Fibroblast of upper back skin (primary cell): Measurements from ENCODE around the gene KLHL24.
"Not testable (repeated sequence)": the region's sequence is repeated elsewhere in the genome, so short reads cannot be mapped to it uniquely, and the experiment has no call there.

Experiments used
- DNase-seq: peaks from one replicate; pipeline ENCODE4 v3.0.0-alpha.2; 2013

KLHL24 gene

GRCh38 chr3:183635431-183636220 is at the start of gene KLHL24:
Gene KLHL24 (plus strand): TSS chr3:183635623. CDS start chr3:183650357, 14,734 bp downstream.
- peak; percentile 93 for DNase-seq

GRCh38 chr3:183586477-183586876 is 48.9 kb upstream of the KLHL24 start:
- no peak for DNase-seq

- DNase-seq = no peak
Measured at GRCh38 chr3:183587336-183587735, 48.1 kb upstream of the KLHL24 start.

DNA sequence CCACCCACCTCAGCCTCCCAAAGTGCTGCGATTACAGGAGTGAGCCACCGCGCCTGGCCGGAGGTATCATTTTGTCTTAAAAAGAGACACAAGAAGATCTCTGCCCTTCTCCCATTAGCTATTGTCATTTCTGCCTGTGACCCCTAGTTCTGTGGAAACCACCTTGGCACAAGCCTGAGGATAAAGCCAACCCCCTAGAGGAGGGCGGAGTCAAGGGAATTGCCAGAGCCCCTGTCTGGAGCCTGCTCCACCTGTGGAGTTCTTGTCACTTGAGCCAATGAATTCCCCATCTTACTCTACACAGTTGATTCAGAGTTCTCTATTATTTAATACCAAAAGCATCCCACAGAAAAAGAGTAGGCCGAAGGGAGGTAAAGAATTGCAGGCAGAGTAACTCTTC is 45.0 kb upstream of the KLHL24 start:
- DNase-seq = no peak

DNA sequence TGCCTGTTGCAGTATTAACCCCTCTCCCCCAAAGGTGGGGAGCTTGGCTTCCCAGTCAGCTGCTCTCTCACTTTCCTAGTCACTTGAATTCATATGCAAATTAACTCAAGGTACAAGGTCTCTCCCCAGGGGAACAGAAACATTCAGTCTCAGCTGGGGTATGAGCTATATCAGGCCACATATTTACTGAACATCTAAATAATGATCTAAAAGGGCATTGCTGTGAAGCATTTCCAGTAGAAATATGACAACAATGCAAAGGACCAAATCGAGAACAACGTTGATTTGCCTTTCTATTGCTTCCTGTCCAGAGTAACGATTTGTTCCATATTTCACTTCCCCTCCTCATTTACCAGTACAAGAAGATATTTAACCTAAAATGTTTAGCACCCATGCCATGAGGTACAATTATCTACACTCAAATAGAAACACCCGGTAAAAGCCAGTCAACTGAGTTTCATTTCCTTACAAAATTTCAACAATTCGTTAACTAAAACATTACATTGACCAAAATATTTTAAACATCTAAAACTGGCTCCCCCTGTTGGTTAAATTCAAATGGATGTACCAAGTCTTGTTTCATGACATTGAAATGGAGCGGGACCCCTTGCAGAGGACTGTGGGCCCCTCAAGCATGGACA is 43.4 kb upstream of the KLHL24 start:
- no peak for DNase-seq

DNA sequence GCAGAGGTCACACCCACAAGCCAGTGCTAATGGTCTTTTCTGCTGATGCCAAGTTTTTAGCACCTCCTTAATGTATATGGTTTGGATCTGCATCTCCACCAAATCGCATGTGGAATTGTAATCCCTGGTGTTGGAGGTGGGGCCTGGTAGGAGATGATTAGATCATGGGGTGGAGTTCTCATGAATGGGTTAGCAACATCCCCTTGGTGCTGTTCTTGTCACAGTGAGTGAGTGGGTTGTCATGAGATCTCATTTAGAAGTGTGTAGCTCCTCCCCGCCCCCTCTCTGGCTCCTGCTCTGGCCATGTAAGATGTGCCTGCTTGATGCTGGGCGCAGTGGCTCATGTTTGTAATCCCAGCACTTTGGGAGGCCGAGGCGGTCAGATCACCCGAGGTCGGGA is 42.6 kb upstream of the KLHL24 start:
- no peak for DNase-seq

DNA sequence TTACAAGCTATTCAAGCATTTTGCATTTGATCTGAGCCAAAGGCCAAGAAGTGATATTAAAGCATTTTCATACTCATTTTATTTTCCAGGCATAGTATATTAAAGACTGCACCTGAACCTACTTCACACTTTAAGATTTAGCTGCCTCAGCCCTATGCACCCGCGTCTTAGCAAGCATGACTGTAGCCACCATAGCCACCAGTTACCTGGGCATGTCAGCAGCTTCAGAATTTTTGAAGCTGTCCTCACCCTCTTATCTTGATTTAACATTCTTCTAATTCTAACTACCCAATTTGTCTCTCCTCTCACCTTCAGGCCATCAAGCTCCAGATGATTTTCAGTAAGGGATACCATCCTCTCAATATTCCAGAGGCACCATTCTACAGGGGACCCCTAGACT is 40.8 kb upstream of the KLHL24 start:
- no peak for DNase-seq

DNA sequence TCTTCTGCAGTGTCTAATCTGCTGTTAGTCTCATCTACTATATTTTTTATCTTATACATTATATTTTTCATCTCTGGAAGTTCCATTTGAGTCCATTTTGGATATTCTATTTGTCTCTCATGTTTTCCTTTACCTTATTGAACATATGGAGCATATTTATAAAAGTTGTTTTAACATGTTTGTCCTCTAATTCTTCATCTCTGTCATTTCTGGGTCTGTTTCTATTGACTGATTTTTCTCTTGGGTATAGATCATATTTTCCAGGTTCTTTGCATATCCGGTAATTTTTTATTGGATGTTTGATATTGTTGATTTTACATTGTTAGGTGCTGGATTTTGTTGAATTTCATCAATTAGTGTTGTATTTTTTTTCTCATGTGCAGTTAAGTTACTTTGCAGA is 37.5 kb upstream of the KLHL24 start:
- DNase-seq = no peak

- DNase-seq = not testable (repeated sequence)
Measured at GRCh38 chr3:183611326-183611725, 24.1 kb upstream of the KLHL24 start.

DNA sequence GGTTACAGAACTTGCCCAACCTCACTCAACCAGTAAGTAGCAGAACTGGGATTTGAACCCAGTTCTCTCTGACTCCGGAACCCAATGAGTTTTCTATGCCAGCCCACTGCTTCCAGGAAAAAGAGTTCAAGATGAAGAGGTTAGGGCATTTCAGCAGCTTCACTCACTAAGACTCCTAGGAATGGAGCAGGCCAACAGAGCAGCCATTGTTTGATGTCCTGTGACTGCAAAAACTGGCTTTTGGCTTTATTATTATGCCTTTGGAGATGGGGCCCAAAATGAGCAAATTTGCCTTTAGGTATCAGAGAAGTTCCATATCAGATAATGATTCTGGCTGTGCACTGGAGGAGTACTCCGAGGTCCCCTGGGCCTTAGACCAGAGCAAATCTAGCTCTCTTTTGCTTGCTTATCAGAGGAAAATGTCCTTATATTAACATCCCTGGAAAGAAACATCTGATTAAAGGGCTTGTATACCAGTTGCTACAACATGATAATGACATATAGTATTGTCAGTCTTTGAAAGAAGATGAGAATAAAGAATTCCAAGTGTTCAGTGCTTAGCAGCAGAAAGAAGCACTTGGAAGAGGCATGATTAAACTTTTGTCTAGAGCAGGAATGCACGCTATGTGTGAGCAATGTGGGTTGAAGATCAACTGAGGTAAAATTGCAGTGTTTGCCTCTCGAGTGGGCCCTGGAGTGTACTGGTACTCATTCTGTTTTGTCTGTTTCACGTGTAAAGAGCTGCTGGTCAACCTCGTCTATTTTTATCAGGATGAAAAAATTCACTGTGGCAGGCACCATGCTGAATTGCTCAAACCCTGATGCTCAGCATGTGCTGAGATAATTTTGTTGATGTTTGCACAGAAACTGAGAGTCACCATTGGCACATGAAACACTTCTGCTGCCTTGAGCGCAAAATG is 21.8 kb upstream of the KLHL24 start:
- no peak for DNase-seq

GRCh38 chr3:183618542-183618941 is 16.9 kb upstream of the KLHL24 start:
- DNase-seq = no peak

DNA sequence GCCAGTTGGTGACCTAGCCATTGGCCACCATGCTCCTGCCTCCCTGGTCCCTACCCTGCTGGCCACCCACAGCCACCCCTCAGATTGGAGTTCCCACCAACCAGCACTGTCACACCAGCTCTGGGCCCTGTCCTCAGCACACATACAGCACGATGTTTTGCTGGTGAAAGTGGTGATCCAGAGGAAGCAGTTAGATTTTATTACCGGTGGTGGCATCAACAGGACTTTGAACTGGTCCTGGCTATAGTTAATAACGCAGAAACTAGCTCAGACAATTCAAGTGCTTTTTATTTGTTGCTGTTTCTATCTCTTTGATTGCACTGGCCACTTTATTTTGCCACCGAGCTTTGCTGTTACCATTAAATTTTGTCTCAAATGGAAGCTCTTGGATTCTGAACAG is 16.4 kb upstream of the KLHL24 start:
- DNase-seq = no peak

DNA sequence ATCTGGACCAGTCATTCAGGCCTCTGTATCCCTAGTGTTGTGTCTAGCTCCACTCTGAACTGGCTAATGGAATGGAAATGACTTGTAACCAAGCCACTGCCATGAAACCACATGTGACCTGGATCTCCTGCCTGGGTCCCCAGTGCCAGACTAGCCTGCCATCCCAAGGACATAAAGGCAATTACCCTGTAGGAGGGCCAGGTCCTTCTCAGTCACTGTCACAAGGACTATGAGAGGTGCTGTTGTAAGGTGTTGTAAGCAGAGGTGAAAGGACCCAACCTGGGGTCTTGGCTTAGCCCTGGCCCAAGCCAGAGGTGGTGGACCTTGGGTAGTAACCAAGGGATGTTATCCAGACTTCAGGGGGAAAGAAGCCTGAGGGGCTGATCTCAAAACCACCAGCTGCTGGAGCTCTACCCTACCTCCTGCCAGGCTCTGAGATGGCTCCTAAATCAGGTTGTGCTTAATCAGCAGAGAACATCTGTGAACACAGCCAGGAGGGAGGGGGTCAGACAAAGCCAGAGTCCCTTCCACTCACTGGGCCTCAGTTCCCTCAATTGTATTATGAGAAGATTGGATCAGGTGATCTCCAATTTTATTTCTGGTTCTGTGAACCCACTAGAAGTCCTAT is 15.7 kb upstream of the KLHL24 start:
- DNase-seq = no peak

DNA sequence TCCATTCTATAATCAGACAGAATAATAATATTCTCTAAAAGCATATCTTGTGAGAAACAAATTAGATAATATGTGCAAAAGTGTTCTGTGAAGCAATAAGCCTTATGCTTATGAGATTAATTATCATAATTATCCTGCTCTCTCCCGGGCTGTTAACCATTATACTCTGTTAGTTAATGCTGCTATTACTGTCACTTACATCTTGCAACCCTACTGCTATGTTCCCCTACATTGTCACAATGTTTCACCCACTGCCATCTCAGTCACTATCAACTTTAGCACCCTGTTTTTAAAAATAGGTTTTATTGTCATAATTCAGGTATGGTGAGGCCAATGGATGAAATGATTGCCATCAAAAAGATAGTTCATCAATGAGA is 15.2 kb upstream of the KLHL24 start:
- no peak for DNase-seq

GRCh38 chr3:183622473-183622872 is 12.9 kb upstream of the KLHL24 start:
- DNase-seq = not testable (repeated sequence)

- no peak for DNase-seq
Measured at GRCh38 chr3:183626877-183627594, 8.4 kb upstream of the KLHL24 start.

GRCh38 chr3:183629546-183630301 is 5.7 kb upstream of the KLHL24 start:
- DNase-seq = no peak

DNA sequence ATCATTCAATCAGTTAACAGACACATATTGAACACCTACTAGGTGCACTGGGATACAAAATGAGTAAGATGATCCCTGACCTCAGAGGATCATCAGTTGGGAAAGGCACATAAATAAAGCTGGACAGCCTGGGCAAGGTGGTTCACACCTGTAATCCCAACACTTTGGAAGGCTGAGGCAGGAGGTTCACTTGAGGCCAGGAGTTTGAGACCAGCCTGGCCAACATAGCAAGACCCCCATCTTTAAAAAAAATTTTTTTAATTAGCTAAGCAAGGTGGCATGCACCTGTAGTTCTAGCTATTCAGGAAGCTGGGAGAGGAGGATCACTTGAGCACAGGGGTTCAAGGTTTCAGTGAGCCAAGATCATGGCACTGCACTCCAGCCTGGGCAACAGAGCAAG is 3.7 kb upstream of the KLHL24 start:
- DNase-seq = no peak

DNA sequence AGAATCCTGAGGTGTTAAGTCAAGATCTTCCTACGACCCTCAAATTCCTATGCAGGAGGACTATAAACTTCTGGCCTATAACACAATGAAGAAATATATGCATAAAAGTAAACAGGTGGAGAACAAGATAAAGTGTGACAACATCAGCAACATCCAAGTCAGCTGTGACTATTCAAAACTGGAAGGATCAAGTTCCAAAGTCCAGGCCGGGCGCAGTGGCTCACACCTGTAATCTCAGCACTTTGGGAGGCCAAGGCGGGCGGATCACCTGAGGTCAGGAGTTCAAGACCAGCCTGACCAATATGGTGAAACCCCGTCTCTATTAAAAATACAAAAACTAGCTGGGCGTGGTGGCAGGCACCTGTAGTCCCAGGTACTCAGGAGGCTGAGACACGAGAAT is 2.7 kb upstream of the KLHL24 start:
- DNase-seq = not testable (repeated sequence)

DNA sequence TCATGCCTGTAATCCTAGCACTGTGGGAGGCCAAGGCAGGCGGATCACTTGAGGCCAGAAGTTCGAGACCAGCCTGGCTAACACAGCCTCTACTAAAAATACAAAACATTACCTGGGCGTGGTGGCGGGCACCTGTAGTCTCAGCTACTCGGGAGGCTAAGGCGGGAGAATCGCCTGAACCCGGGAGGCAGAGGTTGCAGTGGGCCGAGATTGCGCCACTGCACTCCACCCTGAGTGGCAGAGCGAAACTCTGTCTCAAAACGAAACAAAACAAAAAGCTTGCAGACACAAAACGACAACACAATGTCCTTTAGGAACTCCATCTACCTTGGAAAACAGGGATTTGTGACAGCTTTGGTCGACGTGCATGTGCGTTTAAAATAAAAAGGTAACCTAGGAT is 716 bp upstream of the KLHL24 start:
- no peak for DNase-seq

DNA sequence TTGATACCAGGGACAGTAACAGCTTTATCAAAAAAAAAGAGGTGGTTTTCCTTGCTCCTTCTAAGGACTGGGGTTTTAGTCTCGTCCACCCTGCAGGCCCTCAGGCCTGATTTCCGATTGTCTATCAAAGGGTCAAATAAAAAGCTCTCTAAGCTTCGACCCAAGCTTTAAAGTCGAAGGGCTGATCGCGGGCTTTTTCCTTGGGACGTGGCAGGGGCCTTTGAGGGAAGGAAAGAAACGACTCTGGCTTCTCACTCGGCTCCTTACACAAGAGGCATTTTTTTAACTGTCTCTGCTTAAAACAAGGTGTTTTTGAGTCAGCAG is 354 bp upstream of the KLHL24 start:
- no peak for DNase-seq
